NCI-H1436 treated with DMSO at 0.1 percent for 48 hours (cell line): ENCODE results near the gene MAP4K3.

Experiments
- DNase-seq: peaks from one replicate; lab custom pipeline; 2025; lab: John Stamatoyannopoulos, UW

The MAP4K3 gene

GRCh38 chr2:39241588-39241987 lies 195.5 kb downstream of the MAP4K3 start:
- DNase-seq = no peak

- DNase-seq = no peak
Observed at GRCh38 chr2:39240758-39241157, 196.3 kb downstream of the MAP4K3 start.

- DNase-seq = no peak
Observed at GRCh38 chr2:39234754-39235153, 202.3 kb downstream of the MAP4K3 start.

- DNase-seq = no peak
Observed at GRCh38 chr2:39232141-39232540, 204.9 kb downstream of the MAP4K3 start.

GRCh38 chr2:39228413-39229209 lies 208.5 kb downstream of the MAP4K3 start:
- DNase-seq = no peak

GRCh38 chr2:39227628-39228412 lies 209.3 kb downstream of the MAP4K3 start:
- no peak for DNase-seq

- DNase-seq = no peak
Observed at GRCh38 chr2:39225567-39225966, 211.5 kb downstream of the MAP4K3 start.

- DNase-seq = no peak
Observed at GRCh38 chr2:39223909-39224308, 213.2 kb downstream of the MAP4K3 start.

GRCh38 chr2:39221459-39221858 lies 215.6 kb downstream of the MAP4K3 start:
- no peak for DNase-seq

GRCh38 chr2:39220136-39220535 lies 216.9 kb downstream of the MAP4K3 start:
- DNase-seq = no peak

GRCh38 chr2:39218391-39218790 lies 218.7 kb downstream of the MAP4K3 start:
- DNase-seq = no peak

- DNase-seq = no peak
Observed at GRCh38 chr2:39217192-39217550, 219.9 kb downstream of the MAP4K3 start.

GRCh38 chr2:39216346-39217191 lies 220.5 kb downstream of the MAP4K3 start:
- DNase-seq = no peak

- DNase-seq = no peak
Observed at GRCh38 chr2:39215545-39215944, 221.5 kb downstream of the MAP4K3 start.

- DNase-seq = no peak
Observed at GRCh38 chr2:39213015-39213414, 224.1 kb downstream of the MAP4K3 start.

GRCh38 chr2:39210846-39211245 lies 226.2 kb downstream of the MAP4K3 start:
- DNase-seq = no peak

GRCh38 chr2:39203382-39203781 lies 233.7 kb downstream of the MAP4K3 start:
- no peak for DNase-seq

GRCh38 chr2:39202639-39203369 lies 234.3 kb downstream of the MAP4K3 start:
- no peak for DNase-seq
